ENCODE results near the gene ZNF346. TPM values are rescaled to one million over a fixed set of nuclear protein-coding genes. Genes with fewer than 3 reads are reported as not detected.

ZNF346 gene
- total RNA-seq, 1 experiment from 2014 or later = 18.4 TPM

GRCh38 chr5:177090813-177091212 is 68.3 kb downstream of the ZNF346 start (continued):
- TF ChIP-seq ARID4B (CRISPR knock-in tag; IDR thresholded peaks at IDR 0.05; ENCODE audit: borderline replicate concordance) = no peak
- TF ChIP-seq PRRX2 (CRISPR knock-in tag; IDR thresholded peaks at IDR 0.05) = no peak
- TF ChIP-seq ZNF138 (CRISPR knock-in tag; conservative IDR thresholded peaks at IDR 0.05) = no peak
- no peak for TF ChIP-seq ZBTB21 (CRISPR knock-in tag; IDR thresholded peaks at IDR 0.05; ENCODE audit: borderline replicate concordance)

- Mint-ChIP-seq H3K27me3 (ENCODE audit: low read depth) (no peaks in the 10 kb centered on the region), H3K27ac (no peak overlapping the region), H3K9me3 (no peaks in the 10 kb centered on the region), H3K4me1 (peaks cover 17% of the 10 kb centered on the region), H3K36me3 (peaks cover 26% of the 10 kb centered on the region), H3K4me3 (no peak overlapping the region)
- no peak for TF ChIP-seq NR1H2 (CRISPR knock-in tag; IDR thresholded peaks at IDR 0.05)
- TF ChIP-seq CDX4 (CRISPR knock-in tag; IDR thresholded peaks at IDR 0.05; ENCODE audit: borderline replicate concordance) = no peak
- ChIA-PET CTCF (interaction anchor here (0.9 kb wide), 1 partner anchor 219 kb away, joined by 3 read pairs; no protein-coding TSS in a partner anchor), POLR2A (no interaction called here)
- no peak for DNase-seq (ENCODE audit: low spot score)
- no peak for ATAC-seq
Observed at GRCh38 chr5:177091232-177091631, 68.7 kb downstream of the ZNF346 start.

GRCh38 chr5:177092178-177093081 is 69.9 kb downstream of the ZNF346 start:
- H3K4me3 Mint-ChIP-seq = no peak overlapping the region
- ATAC-seq = no peak
- ChIA-PET POLR2A (no interaction called here), CTCF (no interaction called here)
- no peaks in the 10 kb centered on the region for H3K27me3 Mint-ChIP-seq (ENCODE audit: low read depth)
- peaks cover 15% of the 10 kb centered on the region for H3K4me1 Mint-ChIP-seq
- no peak for DNase-seq (ENCODE audit: low spot score)
- H3K27ac Mint-ChIP-seq = no peak overlapping the region
- H3K36me3 Mint-ChIP-seq = peaks cover 28% of the 10 kb centered on the region
- no peaks in the 10 kb centered on the region for H3K9me3 Mint-ChIP-seq
- no peak for TF ChIP-seq E2F4 (CRISPR knock-in tag; IDR thresholded peaks at IDR 0.05; ENCODE audit: borderline replicate concordance, low read depth)
- TF ChIP-seq NR1H2 (CRISPR knock-in tag; IDR thresholded peaks at IDR 0.05) = no peak
- no peak for TF ChIP-seq GTF2I (CRISPR knock-in tag; conservative IDR thresholded peaks at IDR 0.05)
- TF ChIP-seq SP1 (CRISPR knock-in tag; conservative IDR thresholded peaks at IDR 0.05) = no peak
- TF ChIP-seq MAX (CRISPR knock-in tag; IDR thresholded peaks at IDR 0.05) = no peak
- no peak for TF ChIP-seq TCF7 (CRISPR knock-in tag; IDR thresholded peaks at IDR 0.05; ENCODE audit: low read depth)
- no peak for TF ChIP-seq AFF4 (CRISPR knock-in tag; IDR thresholded peaks at IDR 0.05; ENCODE audit: borderline replicate concordance)
- no peak for TF ChIP-seq EMX1 (CRISPR knock-in tag; IDR thresholded peaks at IDR 0.05)
- no peak for TF ChIP-seq GRHL2 (CRISPR knock-in tag; IDR thresholded peaks at IDR 0.05; ENCODE audit: insufficient replicate concordance, severe bottlenecking)
- no peak for TF ChIP-seq ZNF317 (CRISPR knock-in tag; IDR thresholded peaks at IDR 0.05; ENCODE audit: borderline replicate concordance, low read depth)
- no peak for TF ChIP-seq ATF2 (CRISPR knock-in tag; IDR thresholded peaks at IDR 0.05; ENCODE audit: borderline replicate concordance, low read depth)
- TF ChIP-seq ZNF425 (CRISPR knock-in tag; conservative IDR thresholded peaks at IDR 0.05) = no peak

All from WTC11 (cell line).